H1 (cell line): ENCODE data around the gene SLC52A1. TPM values are rescaled to one million over a fixed set of nuclear protein-coding genes. Genes with fewer than 3 reads are reported as not detected.
A peak's percentile ranks its signal among the peaks of the same experiment; 100 is the strongest.

Source experiments
- CTCF ChIA-PET: fragments of 300-600 bp; sonication (Branson Sonifier 250); formaldehyde crosslinking; loops from one replicate; lab custom pipeline; 2021; ENCODE audit not compliant: partially characterized antibody; lab: Charles Lee
- POLR2A ChIA-PET: fragments of 300-600 bp; sonication (Branson Sonifier 250); formaldehyde crosslinking; loops from one replicate; lab custom pipeline; 2021; ENCODE audit warnings: inconsistent platforms; ENCODE audit not compliant: partially characterized antibody; lab: Charles Lee
- DNase-seq, 2 experiments: peaks; one replicate each; pipeline versions ENCODE4 v3.0.0 to v3.0.0-alpha.2; 2010 to 2022; ENCODE audit warnings: low spot score in 2 of 2, low read depth in 1 of 2, mixed read lengths in 1 of 2
- FAIRE-seq: peaks from 2 replicates; lab custom pipeline; 2011; peaks lifted over from hg19 to GRCh38; lab: Jason Lieb, UNC
- H2AFZ ChIP-seq: 2 replicates; pipeline ENCODE4 v1.8.1; 2012; ENCODE audit warnings: low read length, inconsistent platforms
- H2AK5ac ChIP-seq: 2 replicates; pipeline ENCODE4 v1.6.1; 2013; ENCODE audit warnings: low read depth, low read length
- H2BK120ac ChIP-seq: replicated peaks from 2 replicates; pipeline ENCODE3; 2013; ENCODE audit warnings: low read depth, low read length, inconsistent platforms
- H2BK12ac ChIP-seq: 2 replicates; pipeline ENCODE4 v1.6.1; 2013; ENCODE audit warnings: low read depth, low read length
- H2BK15ac ChIP-seq: 2 replicates; pipeline ENCODE4 v1.6.1; 2013; ENCODE audit warnings: low read length
- H2BK20ac ChIP-seq: 2 replicates; pipeline ENCODE4 v1.6.1; 2013; ENCODE audit warnings: low read length
- H2BK5ac ChIP-seq: 2 replicates; pipeline ENCODE4 v1.6.1; 2013; ENCODE audit warnings: low read depth, low read length
- H3K14ac ChIP-seq: 2 replicates; pipeline ENCODE4 v1.6.1; 2013; ENCODE audit warnings: inconsistent platforms; ENCODE audit not compliant: insufficient read length
- H3K18ac ChIP-seq: 2 replicates; pipeline ENCODE4 v1.6.1; 2013; ENCODE audit warnings: low read length; ENCODE audit errors: extremely low read depth
- H3K23ac ChIP-seq: 2 replicates; pipeline ENCODE4 v1.6.1; 2013; ENCODE audit warnings: inconsistent platforms; ENCODE audit not compliant: insufficient read length
- H3K23me2 ChIP-seq: 2 replicates; pipeline ENCODE4 v1.6.1; 2013; ENCODE audit warnings: low read depth, low read length
- H3K27ac ChIP-seq: 2 replicates; pipeline ENCODE4 v1.6.1; 2011; ENCODE audit warnings: low read depth, low read length, inconsistent platforms
- H3K27me3 ChIP-seq, 4 experiments: replicated peaks in 1 of 4; 1 replicate in 1 of 4; 2 replicates in 3 of 4; pipeline versions ENCODE4 v1.6.1 to v1.8.1; 2011 to 2013; ENCODE audit warnings: low read length in 3 of 4, mild to moderate bottlenecking in 3 of 4, inconsistent platforms in 2 of 4, mixed read lengths in 2 of 4, moderate library complexity in 1 of 4; ENCODE audit not compliant: control insufficient read depth in 3 of 4, insufficient read depth in 3 of 4; ENCODE audit errors: extremely low read depth in 1 of 4
- H3K36me3 ChIP-seq, 4 experiments: 2 replicates each; pipeline versions ENCODE4 v1.6.1 to v1.8.1; 2011 to 2013; ENCODE audit warnings: mild to moderate bottlenecking in 4 of 4, low read length in 3 of 4, moderate library complexity in 2 of 4, control low read depth in 1 of 4, inconsistent platforms in 1 of 4; ENCODE audit not compliant: insufficient read depth in 4 of 4, control insufficient read depth in 2 of 4
- H3K4ac ChIP-seq: replicated peaks from 2 replicates; pipeline ENCODE3; 2013; ENCODE audit warnings: low read length, low read depth, mixed read lengths, inconsistent platforms; ENCODE audit not compliant: insufficient read length
- H3K4me1 ChIP-seq, 4 experiments: replicated peaks in 1 of 4; 1 replicate in 1 of 4; 2 replicates in 3 of 4; pipeline versions ENCODE4 v1.6.1 to v1.8.1; 2011 to 2013; ENCODE audit warnings: low read length in 3 of 4, inconsistent platforms in 2 of 4, mixed read lengths in 1 of 4; ENCODE audit not compliant: insufficient read depth in 4 of 4, control insufficient read depth in 3 of 4
- H3K4me2 ChIP-seq, 2 experiments: 2 replicates each; pipeline versions ENCODE4 v1.6.1 to v1.8.1; 2011 to 2013; ENCODE audit warnings: low read depth in 2 of 2, low read length in 2 of 2, control low read depth in 1 of 2, inconsistent platforms in 1 of 2, mild to moderate bottlenecking in 1 of 2; ENCODE audit not compliant: insufficient read depth in 1 of 2
- H3K4me3 ChIP-seq, 4 experiments: fragments of 200-600, 300-600 bp in 1 of 4; sonication (generic), shearing (Covaris generic), sonication (Bioruptor Twin) in 1 of 4; 2 replicates each; pipeline versions ENCODE4 v1.5.1 to v1.8.1; 2011 to 2016; ENCODE audit warnings: low read length in 4 of 4, low read depth in 3 of 4, control low read depth in 2 of 4, inconsistent platforms in 2 of 4, mild to moderate bottlenecking in 2 of 4, mixed read lengths in 1 of 4, moderate library complexity in 1 of 4; ENCODE audit not compliant: insufficient read depth in 2 of 4; ENCODE audit errors: extremely low read depth in 1 of 4
- H3K56ac ChIP-seq: replicated peaks from 2 replicates; pipeline ENCODE3; 2013; ENCODE audit warnings: low read depth, mild to moderate bottlenecking, mixed read lengths, low read length, inconsistent platforms; ENCODE audit not compliant: insufficient read length
- H3K79me1 ChIP-seq: 2 replicates; pipeline ENCODE4 v1.6.1; 2013; ENCODE audit warnings: low read depth, low read length, control low read depth
- H3K79me2 ChIP-seq, 2 experiments: 2 replicates each; pipeline versions ENCODE4 v1.6.1 to v1.8.1; 2012 to 2013; ENCODE audit warnings: low read length in 2 of 2, mild to moderate bottlenecking in 2 of 2, inconsistent platforms in 1 of 2; ENCODE audit not compliant: insufficient read depth in 2 of 2, control insufficient read depth in 1 of 2
- H3K9ac ChIP-seq, 4 experiments: replicated peaks in 1 of 4; 1 replicate in 1 of 4; 2 replicates in 3 of 4; pipeline versions ENCODE4 v1.6.1 to v1.8.1; 2011 to 2013; ENCODE audit warnings: low read depth in 3 of 4, low read length in 3 of 4, control low read depth in 2 of 4, mild to moderate bottlenecking in 2 of 4, moderate library complexity in 2 of 4, inconsistent platforms in 1 of 4; ENCODE audit errors: extremely low read depth in 1 of 4
- H3K9me3 ChIP-seq, 2 experiments: 2 replicates each; pipeline versions ENCODE4 v1.6.1 to v1.8.1; 2012 to 2013; ENCODE audit warnings: mild to moderate bottlenecking in 2 of 2, moderate library complexity in 2 of 2, control low read depth in 1 of 2, inconsistent platforms in 1 of 2, low read depth in 1 of 2, low read length in 1 of 2, mixed read lengths in 1 of 2; ENCODE audit not compliant: insufficient read depth in 2 of 2
- H4K20me1 ChIP-seq, 2 experiments: replicated peaks in 1 of 2; 2 replicates each; pipeline versions ENCODE3 to v1.8.1; 2011 to 2013; ENCODE audit warnings: inconsistent platforms in 2 of 2, low read length in 2 of 2, mild to moderate bottlenecking in 1 of 2; ENCODE audit not compliant: insufficient read depth in 2 of 2, control insufficient read depth in 1 of 2
- H4K5ac ChIP-seq: 2 replicates; pipeline ENCODE4 v1.6.1; 2013; ENCODE audit warnings: low read length, low read depth, mixed read lengths, inconsistent platforms; ENCODE audit not compliant: insufficient read length
- H4K8ac ChIP-seq: 2 replicates; pipeline ENCODE4 v1.8.0; 2013; ENCODE audit warnings: mild to moderate bottlenecking, moderate library complexity, low read length, inconsistent platforms; ENCODE audit not compliant: insufficient read depth; ENCODE audit errors: extremely low read depth
- H4K91ac ChIP-seq: replicated peaks from 2 replicates; pipeline ENCODE3; 2013; ENCODE audit warnings: low read length, mixed read lengths, inconsistent platforms; ENCODE audit not compliant: insufficient read length
- ASH2L ChIP-seq: fragments of 200-600, 300-600 bp; sonication (generic); IDR thresholded peaks from one replicate; pipeline ENCODE4 v1.7.1; 2017; ENCODE audit warnings: low read length
- E2F6 ChIP-seq: IDR thresholded peaks from 2 replicates; pipeline ENCODE4 v1.6.1; 2012; ENCODE audit warnings: inconsistent platforms
- HDAC2 ChIP-seq, 2 experiments: fragments of 300-600 bp in 1 of 2; sonication (generic) in 1 of 2; IDR thresholded peaks; 2 replicates each; pipeline ENCODE4 v1.6.1; 2011 to 2012; ENCODE audit warnings: low read depth in 2 of 2, low read length in 2 of 2, mild to moderate bottlenecking in 2 of 2, moderate library complexity in 2 of 2, borderline replicate concordance in 1 of 2, inconsistent platforms in 1 of 2
- KDM4A ChIP-seq: IDR thresholded peaks from one replicate; pipeline ENCODE4 v1.7.1; 2012; ENCODE audit warnings: low read depth, mild to moderate bottlenecking, moderate library complexity, low read length, inconsistent platforms; ENCODE audit not compliant: severe bottlenecking
- NANOG ChIP-seq: IDR thresholded peaks from 2 replicates; pipeline ENCODE4 v1.6.1; 2011; ENCODE audit warnings: low read length, low read depth, mild to moderate bottlenecking, inconsistent platforms; ENCODE audit not compliant: insufficient read depth, poor library complexity, severe bottlenecking
- SRF ChIP-seq: IDR thresholded peaks from 2 replicates; pipeline ENCODE4 v1.6.1; 2011; ENCODE audit warnings: mild to moderate bottlenecking, low read depth, low read length, moderate library complexity
- YY1 ChIP-seq: IDR thresholded peaks from 2 replicates; pipeline ENCODE4 v1.6.1; 2011; ENCODE audit warnings: low read depth, mild to moderate bottlenecking, low read length
- WGBS, 2 experiments: shearing (Covaris generic) in 1 of 2; methylation state at CpG; one replicate each; pipeline versions ENCODE4 v1.1.6 to v1.1.7; 2013 to 2015; ENCODE audit warnings: low lambda C conversion rate in 2 of 2, mixed read lengths in 2 of 2, inconsistent platforms in 1 of 2, low coverage in 1 of 2, missing lambda C conversion rate in 1 of 2; ENCODE audit not compliant: insufficient replicate concordance in 2 of 2, insufficient coverage in 1 of 2, insufficient read length in 1 of 2; ENCODE audit errors: extremely low coverage in 1 of 2, missing lambda C conversion rate in 1 of 2; 5-methylcytosine and 5-hydroxymethylcytosine counted together
- polyA plus RNA-seq, 7 experiments: library from polyadenylated mRNA; depleted of rRNA in 3 of 7; stranded (reverse) in 5 of 7; unstranded in 2 of 7; fragments of >200 nt in 5 of 7; fragments of 200-250 nt in 2 of 7; gene quantifications; 1 replicate in 5 of 7; 2 replicates in 1 of 7; 4 replicates in 1 of 7; pipeline versions ENCODE4 v1.2.1 to v1.2.3, GENCODE V29; 2011 to 2013; ENCODE audit warnings: missing spikeins in 2 of 7, mixed read lengths in 2 of 7
- total RNA-seq: library from RNA; stranded (reverse); fragmentation: NEBNext Ultra II Directional; extraction: Animal tissue kit (Norgen Biotek cat#: 25700); gene quantifications from 2 replicates; pipeline ENCODE4 v1.2.1, GENCODE V29; 2021

The SLC52A1 gene
- total and polyA plus RNA-seq, 2 of the 8 experiments (the other 6 are each of a cell fraction or from before 2014, with no cell fraction given): 0.61 to 0.67 TPM

GRCh38 chr17:4987767-4988567 is 47.3 kb downstream of the SLC52A1 start:
- no peak overlapping the region for H2BK20ac ChIP-seq
- no peaks in the 10 kb centered on the region for H3K36me3 ChIP-seq
- H4K5ac ChIP-seq: peak overlapping the region; percentile 38
- ChIA-PET POLR2A (interaction anchor here (1.1 to 10.7 kb wide), 8 partner anchors 9 to 48 kb away, joined by 3 to 128 read pairs (median 8); partner anchors contain the start of genes INCA1, KIF1C, PFN1 and RNF167), CTCF (interaction anchor here (0.6 to 6.4 kb wide), 10 partner anchors 8 to 156 kb away, joined by 3 to 43 read pairs (median 8); partner anchors contain the start of genes CHRNE, INCA1 and KIF1C)
- no peak overlapping the region for H3K4ac ChIP-seq
- no peak overlapping the region for H2BK15ac ChIP-seq
- no peak overlapping the region for H2BK5ac ChIP-seq
- no peaks in the 10 kb centered on the region for H3K9me3 ChIP-seq
- no peaks in the 10 kb centered on the region for H3K79me2 ChIP-seq
- FAIRE-seq: no peak
- peak overlapping the region; percentile 59 to 85 (median 66) for H3K4me3 ChIP-seq
- H3K27ac ChIP-seq: no peak overlapping the region
- no peaks in the 10 kb centered on the region for H3K79me1 ChIP-seq
- H3K4me1 ChIP-seq: peaks cover 0 to 7% (median 4%) of the 10 kb centered on the region in 4 experiments; a peak in 5 of 7 replicates
- peaks cover 0 to 11% (median 9%) of the 10 kb centered on the region in 4 experiments; a peak in 6 of 7 replicates for H3K27me3 ChIP-seq
- no peak overlapping the region for H3K18ac ChIP-seq
- no peak overlapping the region for H4K91ac ChIP-seq
- H3K9ac ChIP-seq: peak overlapping the region in 3 of 4 experiments; percentile 20 to 36 (median 20); a peak in 3 of 7 replicates
- H3K23ac ChIP-seq: no peak overlapping the region
- H3K14ac ChIP-seq: no peak overlapping the region
- H3K56ac ChIP-seq: peak overlapping the region; percentile 5
- no peak overlapping the region for H4K8ac ChIP-seq
- WGBS, 2 experiments: 27% methylated on average over 27 of the region's 30 CpGs; no CpG with 5 or more reads in 1 of the 2 experiments
- no peak for DNase-seq
- H2AK5ac ChIP-seq: no peak overlapping the region
- no peak overlapping the region for H2BK120ac ChIP-seq
- no peak overlapping the region for H2BK12ac ChIP-seq
- peaks cover 8% of the 10 kb centered on the region; the same call in 1 of the 2 replicates for H3K23me2 ChIP-seq
- H2AFZ ChIP-seq: peak overlapping the region; percentile 48; the same call in 1 of the 2 replicates
- no peaks in the 10 kb centered on the region for H4K20me1 ChIP-seq
- peak overlapping the region; percentile 82 to 96 for H3K4me2 ChIP-seq
- TF ChIP-seq SRF (no peak), E2F6 (peak; percentile 23; the same call in 1 of the 2 replicates), ASH2L (no peak), NANOG (no peak), HDAC2 (IDR thresholded peaks at IDR 0.05; ENCODE audit: borderline replicate concordance in 1 of 2, low read depth in 2 of 2, low read length in 2 of 2) (no peak), YY1 (no peak), KDM4A (peak; percentile 62)
